GM18511 (cell line): ENCODE measurements around the gene NADSYN1.
"Not testable (repeated sequence)": the region's sequence is repeated elsewhere in the genome, so short reads cannot be mapped to it uniquely, and the experiment has no call there.

Source experiments
- ATAC-seq: cut with Tn5 transposase; IDR thresholded peaks from one replicate; pipeline ENCODE4 v1.9.1; 2021; ENCODE audit warnings: mild to moderate bottlenecking, moderate library complexity; ENCODE audit not compliant: unreplicated experiment

NADSYN1 gene

DNA sequence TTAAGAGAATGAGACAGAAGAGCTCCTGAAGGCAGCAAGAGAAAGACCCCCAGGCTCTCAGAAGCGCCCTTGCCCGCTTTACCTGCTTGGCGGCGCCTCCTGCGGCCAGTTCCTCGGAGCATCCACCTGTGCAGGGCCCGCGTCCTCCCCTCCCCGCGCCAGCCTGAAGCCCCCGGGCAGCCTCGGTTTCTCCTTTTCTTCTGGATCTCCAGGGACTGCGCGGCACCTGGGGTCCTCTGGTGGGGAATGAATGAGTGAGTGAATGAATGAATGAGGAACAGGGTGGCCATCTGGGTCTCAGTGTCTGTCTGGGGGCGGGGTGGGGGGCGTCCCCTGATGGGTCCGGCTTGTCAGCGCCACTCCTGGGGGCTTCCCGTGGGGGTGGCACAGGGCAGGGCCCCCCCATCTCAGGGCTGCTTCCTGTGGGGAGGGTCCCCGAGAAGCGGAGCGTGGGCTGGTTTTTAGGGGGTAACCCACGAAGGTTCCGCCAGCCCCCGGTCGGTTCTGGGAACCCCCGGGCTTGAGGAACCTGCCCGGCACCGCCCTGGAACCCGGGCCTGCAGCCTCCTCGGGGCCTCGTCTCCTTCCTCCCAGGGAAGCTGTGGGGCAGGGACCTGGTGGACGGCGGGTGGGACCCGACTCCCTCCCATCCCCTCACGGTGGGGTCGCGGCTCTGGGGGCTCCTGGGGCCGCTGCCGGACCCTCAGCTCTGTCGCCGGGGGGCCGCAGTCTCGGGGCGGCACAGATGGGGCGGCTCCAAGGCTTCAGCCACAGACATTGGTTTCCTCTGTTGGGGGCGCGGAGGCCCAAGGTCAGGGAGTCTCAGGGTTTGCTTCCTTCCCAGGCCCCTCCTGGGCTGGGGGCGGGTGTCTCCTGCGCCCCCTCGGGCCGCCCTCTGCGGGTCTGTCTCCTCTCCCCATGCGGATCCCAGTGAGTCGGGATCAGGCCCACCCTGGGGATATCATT, 65.8 kb downstream of the NADSYN1 start:
- no peak for ATAC-seq

DNA sequence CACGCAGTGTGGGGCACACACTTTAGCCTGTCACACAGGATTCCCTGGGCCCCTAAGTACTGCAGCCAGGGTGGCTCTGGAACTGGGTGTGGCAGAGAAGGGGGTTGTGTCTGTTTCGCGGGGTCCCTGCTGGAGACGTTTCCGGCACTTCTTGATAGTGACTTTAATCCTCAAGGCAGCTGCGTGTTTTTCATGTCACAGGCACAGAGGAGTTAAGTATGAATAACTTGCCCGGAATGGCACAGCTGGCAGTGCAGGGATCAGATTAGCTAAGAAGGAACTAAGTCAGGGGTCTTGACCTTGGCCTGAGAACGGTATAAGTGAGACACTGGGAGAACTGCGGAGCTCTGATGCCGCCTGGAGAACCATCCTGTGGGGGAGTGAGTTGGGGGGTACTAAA, 66.5 kb downstream of the NADSYN1 start:
- no peak for ATAC-seq

- no peak for ATAC-seq
Measured at GRCh38 chr11:71525188-71525937, 72.4 kb downstream of the NADSYN1 start.

- no peak for ATAC-seq
Measured at GRCh38 chr11:71525938-71526495, 73.0 kb downstream of the NADSYN1 start.

DNA sequence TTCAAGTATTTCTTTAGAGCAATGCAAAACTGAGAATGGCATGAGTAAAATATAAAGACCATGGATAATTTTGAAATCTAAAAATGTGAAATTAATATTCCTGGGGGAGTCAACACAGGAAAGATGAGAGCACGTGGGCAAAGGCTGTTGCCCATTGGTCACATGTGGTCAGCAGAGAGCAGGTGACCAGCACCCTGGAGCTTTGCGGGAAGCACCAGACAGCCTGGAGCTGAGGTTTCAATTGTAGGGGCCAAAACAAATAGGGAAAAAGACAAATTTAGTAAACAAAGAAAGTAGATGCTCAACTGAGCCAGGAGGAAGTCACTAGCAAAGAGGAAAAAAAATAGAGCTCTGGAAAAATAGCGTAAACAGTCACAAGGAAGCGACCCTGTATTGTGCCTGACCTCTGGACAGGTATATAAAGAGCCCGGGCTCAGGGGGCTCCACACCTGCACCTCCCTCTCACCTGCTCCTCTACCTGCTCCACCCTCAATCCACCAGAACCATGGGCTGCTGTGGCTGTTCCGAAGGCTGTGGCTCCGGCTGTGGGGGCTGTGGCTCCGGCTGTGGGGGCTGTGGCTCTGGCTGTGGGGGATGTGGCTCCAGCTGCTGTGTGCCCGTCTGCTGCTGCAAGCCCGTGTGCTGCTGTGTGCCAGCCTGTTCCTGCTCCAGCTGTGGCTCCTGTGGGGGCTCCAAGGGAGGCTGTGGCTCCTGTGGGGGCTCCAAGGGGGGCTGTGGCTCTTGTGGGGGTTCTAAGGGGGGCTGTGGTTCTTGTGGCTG, 74.0 kb downstream of the NADSYN1 start, which contains the start of gene KRTAP5-7:
TSS of gene KRTAP5-7 (plus strand) at position 472 of the 780 bp plus-strand sequence. CDS start at position 506, 34 bp downstream.
- ATAC-seq: not testable (repeated sequence)

GRCh38 chr11:71527576-71528210, 74.7 kb downstream of the NADSYN1 start:
- ATAC-seq: no peak

- ATAC-seq: no peak
Measured at GRCh38 chr11:71530602-71531001, 77.6 kb downstream of the NADSYN1 start.

- ATAC-seq: no peak
Measured at GRCh38 chr11:71532036-71532610, 79.1 kb downstream of the NADSYN1 start.

- not testable (repeated sequence) for ATAC-seq
Measured at GRCh38 chr11:71534711-71535608, 82.0 kb downstream of the NADSYN1 start.

GRCh38 chr11:71535825-71536224, 82.8 kb downstream of the NADSYN1 start:
- ATAC-seq: no peak

- no peak for ATAC-seq
Measured at GRCh38 chr11:71537537-71537936, 84.5 kb downstream of the NADSYN1 start.

- not testable (repeated sequence) for ATAC-seq
Measured at GRCh38 chr11:71537977-71538665, 85.1 kb downstream of the NADSYN1 start, which contains the start of gene KRTAP5-8. Gene KRTAP5-8 (plus strand): TSS chr11:71538025. CDS start chr11:71538056, 31 bp downstream.

GRCh38 chr11:71538666-71538990, 85.6 kb downstream of the NADSYN1 start:
- ATAC-seq: no peak

GRCh38 chr11:71539017-71539416, 86.0 kb downstream of the NADSYN1 start:
- no peak for ATAC-seq

DNA sequence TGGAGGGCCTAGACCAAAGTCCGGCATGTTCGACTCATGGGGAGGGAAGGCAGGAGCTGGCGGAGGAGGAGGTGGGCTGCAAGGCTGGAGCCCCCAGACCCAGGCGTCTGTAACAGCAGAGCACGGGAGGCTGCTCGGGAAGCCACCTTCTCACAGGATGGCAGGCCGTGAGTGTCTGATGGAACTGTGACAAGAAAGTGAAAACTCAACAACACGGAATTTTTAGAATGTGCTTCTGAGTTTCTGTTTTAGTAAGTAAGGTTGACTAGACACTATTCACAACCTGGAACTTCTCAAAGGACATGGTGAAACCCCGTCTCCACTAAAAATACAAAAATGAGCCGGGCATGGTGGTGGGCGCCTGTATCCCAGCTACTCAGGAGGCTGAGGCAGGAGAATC, 87.0 kb downstream of the NADSYN1 start:
- ATAC-seq: not testable (repeated sequence)

DNA sequence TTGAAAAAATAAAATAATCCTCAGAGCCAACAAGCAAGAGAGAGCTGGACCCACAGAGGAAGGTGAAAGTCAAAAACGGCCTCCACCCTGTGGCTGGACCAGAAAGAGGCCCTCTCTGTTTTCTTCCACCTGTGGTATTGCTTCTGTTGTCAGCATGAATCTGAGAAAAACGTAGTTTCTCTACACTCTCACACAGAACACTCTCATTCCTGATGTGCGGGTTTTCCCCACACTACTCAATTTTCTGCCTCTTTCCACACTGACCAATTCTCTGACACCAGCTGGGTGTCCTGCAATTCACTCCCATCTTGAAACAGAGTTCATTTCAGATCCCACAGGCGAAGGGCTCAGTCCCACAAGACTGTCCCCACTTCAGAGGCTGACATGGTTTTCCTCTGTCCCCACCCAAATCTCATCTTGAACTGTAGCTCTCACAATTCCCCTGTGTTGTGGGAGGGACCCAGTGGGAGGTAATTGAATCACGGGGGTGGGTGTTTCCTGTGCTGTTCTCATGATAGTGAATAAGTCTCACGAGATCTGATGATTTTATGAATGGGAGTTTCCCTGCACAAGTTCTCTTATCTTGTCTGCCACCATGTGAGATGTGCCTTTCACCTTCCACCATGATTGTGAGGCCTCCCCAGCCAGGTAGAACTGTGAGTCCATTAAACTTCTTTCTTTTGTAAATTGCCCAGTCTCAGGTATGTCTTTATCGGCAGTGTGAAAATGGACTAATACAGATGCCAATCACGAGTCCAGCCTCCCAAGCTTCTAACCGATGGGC, 87.7 kb downstream of the NADSYN1 start:
- ATAC-seq: not testable (repeated sequence)

DNA sequence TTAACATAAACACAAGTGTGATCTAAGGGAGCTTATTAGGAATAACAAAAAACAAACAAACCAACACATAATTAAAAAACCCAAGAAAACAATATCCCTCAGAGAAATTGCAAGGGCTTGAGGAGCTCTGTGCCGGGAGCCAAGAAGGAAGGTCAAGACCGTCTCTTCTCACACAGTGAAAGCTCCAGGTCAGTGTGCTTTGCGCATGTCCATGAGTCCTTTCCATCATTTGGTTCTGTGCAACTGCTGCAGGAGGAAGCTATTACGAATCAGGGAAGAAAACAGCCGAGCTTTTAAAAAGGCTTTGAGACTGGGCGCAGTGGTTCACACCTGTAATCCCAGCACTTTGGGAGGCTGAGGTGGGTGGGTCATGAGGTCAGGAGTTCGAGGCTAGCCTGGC, 89.4 kb downstream of the NADSYN1 start:
- ATAC-seq: no peak
